HG03066 (cell line): ENCODE data around the gene CDC37L1.

ENCODE experiments used
- ATAC-seq: cut with Tn5 transposase; IDR thresholded peaks from one replicate; pipeline ENCODE4 v1.9.1; 2021; ENCODE audit warnings: low read depth; ENCODE audit not compliant: unreplicated experiment

The CDC37L1 gene

DNA sequence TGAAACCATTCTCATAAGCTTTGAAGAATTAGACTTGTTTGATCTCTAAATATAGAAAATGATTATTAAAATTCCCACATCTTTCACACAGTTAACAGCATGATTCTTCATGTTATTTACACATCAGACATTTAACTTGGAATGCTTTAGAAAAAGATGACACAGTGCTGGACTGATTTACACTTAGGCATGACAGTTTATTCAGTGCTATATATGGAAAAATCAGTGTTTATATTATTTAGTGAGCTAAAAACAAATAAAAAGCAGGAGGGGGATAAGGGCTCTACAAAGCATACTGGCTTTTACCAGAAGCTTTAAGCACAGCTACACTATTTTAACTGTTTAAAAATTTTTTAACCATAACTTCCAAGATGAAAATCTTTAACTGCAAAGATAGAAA, 30.0 kb downstream of the CDC37L1 start:
- no peak for ATAC-seq

DNA sequence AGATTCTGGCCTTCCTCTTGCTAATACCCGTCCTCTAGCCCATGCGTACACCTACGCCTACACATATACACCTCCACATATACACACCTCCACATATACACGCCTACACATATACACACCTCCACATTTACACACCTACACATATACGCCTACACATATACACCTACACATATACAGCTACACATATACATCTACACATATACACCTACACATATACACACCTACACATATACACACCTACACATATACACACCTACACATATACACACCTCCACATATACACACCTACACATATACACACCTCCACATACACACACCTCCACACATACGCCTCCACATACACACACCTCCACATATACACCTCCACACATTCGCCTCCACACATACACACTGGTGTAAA, 34.5 kb downstream of the CDC37L1 start:
- no peak for ATAC-seq

DNA sequence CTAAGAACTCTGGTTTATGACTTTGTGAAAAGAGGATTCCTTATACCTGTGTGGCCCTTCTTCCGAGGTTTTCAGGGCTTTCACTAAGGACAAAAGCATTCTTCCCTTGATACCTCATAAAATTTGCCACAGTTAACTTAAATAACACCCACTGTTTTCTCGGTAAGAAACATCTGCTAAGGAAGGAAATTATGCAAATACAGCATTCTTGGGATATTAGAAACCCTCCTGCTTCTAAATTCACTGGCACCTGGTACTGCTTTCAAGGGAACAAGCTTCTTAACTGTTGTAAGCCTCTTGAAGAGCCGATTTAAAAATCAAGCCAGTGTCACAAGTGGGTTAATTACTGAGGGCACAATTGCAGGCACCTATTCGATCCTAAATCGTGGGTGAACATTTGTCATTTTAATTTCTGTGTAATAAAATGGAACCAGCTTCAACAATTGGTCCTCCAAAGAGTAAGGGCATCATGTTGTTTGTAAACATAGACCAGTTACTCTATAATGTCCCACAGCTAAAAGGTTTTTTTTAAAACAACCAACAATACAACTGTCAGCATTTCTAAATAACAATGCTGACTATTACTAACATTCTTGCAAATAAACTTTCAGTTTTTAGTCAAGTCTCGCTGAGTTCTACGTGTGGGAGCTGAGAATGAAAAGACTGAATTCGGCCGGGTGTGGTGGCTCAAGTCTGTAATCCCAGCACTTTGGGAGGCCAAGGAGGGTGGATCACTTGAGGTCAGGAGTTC, 35.1 kb downstream of the CDC37L1 start:
- ATAC-seq, result no peak

DNA sequence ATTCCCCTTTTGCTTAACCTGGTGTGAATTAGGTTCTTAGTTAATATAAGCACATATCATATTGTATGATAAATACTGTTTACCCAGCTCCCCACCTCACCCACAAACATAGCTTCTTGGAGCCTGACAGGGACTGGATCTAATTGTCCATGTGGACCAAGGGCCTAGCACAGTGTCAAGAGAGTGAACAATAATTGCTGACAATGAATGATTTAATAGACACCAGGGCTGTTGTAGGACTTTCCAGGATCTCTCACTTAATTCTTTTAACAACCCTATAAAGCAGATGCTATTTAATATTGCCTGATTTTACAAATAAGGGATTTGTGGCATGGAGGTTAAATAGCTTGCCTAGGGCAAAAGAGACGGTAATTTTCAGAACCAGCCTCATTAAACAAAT, 36.8 kb downstream of the CDC37L1 start:
- no peak for ATAC-seq

DNA sequence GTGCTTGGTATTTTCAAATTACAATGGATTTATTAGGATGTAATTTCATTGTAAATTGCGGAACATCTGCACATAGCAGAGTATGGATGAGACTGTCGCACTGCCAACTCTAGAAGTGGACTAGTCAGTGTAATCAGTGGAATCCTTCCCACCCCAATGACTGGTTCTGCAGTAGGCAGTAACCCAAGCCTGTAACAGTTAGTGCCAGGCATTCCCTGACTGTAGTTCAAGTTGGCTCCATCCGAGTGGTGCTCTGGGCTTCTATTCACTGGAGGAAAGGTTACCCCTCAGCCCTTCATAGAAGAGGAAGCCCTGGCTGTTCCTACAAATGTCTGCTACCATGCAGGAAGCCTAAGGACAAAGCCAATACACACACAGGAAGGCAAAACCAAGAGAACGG, 38.4 kb downstream of the CDC37L1 start:
- ATAC-seq, result no peak

DNA sequence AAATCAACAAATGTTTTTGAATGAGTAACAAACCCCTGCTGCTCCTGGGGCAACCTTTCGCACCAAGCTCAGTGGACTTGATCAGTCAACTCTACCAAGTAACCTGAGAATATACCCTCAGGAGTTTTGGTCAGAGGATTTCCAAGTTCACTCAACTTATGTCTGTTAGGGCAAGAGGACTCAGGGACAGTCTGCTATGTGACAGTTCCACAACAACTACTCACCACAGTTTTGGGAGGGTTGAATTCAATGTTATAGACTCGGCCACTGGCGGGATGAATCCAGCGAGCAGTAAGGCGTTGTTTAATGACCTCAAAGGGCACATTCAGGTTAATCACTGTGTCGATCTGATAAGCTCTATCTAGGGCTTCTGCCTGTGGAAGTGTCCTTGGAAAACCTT, 39.5 kb downstream of the CDC37L1 start:
- no peak for ATAC-seq

DNA sequence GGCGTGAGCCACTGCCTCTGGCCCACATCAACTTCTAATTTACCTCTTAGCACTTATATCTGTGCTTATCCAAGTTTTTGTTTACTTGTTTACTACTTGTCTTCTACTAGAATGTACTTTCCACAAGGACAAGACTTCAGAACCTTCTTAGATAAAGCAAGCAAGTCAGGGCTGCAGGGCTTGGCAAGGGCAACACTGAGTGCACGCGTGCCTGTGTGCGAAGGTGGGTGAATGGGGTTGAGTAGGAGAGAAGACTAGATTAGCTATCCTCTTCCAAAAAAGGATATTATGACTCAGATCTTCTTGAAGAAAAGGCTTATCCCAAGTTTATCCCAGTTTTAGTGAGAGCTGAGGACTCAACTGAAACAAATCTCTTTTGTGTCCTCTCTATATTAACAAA, 42.4 kb downstream of the CDC37L1 start:
- ATAC-seq, result no peak

DNA sequence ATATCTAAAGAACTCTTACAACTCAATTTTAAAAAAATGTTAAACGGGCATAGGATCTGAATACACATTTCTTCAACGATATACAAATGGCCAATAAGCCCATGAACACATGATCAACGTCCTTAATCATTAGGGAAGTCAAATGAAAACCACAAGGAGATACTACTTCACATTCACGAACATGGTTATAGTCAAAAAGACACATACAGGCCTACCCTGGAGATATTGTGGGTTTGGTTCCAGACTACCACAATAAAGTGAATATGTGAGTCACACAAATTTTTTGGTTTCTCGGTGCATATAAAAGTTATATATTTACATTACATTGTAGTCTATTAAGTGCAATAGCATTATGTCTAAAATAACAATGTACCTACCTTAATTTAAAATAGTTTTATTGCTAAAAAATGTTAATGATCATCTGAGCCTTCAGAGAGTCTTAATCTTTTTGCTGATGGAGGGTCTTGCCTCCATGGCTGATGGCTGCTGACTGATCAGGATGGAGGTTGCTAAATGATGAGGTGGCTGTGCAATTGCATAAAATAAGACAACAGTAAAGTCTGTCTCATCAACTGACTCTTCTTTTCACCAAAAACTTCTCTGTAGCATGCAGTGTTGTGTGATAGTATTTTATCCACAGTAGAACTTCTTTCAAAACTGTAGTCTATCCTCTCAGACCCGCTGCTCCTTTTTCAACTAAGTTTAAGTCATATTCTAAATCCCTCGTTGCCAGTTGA, 46.5 kb downstream of the CDC37L1 start:
- no peak for ATAC-seq

DNA sequence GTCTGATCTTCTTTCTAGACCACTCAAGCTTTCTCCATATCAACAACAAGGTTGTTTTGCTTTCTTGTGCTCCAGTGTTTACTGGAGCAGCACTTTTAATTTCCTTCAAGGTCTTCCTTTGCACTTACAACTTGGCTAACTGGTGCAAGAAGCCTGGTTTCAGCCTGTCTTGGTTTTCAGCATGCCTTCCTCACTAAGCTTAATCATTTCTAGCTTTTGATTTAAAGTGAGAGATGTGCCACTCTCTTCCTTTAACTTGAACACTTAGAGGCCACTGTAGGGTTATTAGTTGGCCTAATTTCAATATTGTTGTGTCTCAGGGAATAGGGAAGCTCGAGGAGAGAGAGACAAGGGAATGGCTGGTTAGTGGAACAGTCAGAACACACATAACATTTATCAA, 48.2 kb downstream of the CDC37L1 start:
- ATAC-seq, result no peak

DNA sequence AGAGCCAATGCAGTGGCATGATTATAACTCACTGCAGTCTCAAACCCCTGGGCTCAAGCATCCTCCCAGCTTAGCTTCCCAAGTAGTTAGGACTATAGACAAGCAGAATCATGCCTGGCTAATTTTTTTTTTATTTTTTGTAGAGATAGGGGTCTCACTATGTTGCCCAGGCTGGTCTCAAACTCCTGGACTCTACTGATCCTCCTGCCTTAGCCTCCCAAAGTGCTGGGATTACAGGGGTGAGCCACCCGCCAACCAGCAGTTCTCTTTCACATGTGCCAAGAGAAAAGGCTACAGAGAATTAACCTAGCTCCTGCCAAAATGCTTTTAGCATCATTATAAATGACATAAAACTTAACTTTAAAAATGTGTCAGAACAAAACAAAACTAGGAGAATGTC, 53.5 kb downstream of the CDC37L1 start:
- no peak for ATAC-seq

DNA sequence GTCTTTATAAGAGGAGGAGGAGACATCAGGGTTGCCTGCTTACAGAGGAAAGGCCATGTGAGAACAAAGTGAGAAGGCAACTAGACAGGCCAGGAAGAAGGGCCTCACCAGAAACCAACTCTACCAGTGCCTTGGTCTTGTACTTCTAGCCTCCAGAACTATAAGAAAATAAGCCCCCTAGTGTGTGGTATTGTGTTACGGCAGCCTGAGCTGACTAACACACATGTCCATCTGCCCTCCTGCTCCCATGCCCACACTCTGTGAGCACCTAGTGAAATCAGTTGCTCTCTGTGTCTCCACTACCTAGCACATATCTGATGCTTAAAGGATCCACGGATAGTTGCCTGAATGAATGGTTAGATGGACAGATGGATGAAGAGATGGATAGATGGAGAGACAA, 54.8 kb downstream of the CDC37L1 start:
- ATAC-seq, result no peak

DNA sequence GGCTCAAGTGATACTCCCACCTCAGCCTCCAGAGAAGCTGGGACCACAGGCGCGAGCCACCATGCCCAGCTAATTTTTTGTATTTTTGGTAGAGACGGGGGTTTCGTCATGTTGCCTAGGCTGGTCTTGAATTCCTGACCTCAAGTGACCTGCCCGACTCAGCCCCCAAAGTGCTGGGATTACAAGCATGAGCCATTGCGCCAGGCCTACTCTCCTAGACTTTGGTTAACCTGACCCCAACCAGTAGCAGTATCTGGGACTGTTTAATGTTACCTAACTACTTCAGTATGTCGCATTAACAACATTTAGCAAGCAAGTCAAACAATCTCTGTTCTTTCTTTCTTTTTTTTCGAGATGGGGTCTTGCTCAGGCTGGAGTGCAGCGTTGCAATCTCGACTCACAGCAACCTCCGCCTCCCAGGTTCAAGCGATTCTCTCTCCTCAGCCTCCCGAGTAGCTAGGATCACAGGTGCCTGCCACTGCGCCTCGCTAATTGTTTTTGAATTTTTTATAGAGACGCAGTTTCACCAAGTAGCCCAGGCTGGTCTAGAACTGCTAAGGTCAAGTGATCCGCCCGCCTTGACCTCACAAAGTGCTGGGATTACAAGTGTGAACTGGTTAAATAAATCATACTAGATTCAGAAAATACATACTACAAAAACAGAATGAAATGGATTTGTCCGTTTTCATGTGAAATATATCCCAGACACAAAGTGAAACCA, 59.7 kb downstream of the CDC37L1 start:
- ATAC-seq, result no peak

DNA sequence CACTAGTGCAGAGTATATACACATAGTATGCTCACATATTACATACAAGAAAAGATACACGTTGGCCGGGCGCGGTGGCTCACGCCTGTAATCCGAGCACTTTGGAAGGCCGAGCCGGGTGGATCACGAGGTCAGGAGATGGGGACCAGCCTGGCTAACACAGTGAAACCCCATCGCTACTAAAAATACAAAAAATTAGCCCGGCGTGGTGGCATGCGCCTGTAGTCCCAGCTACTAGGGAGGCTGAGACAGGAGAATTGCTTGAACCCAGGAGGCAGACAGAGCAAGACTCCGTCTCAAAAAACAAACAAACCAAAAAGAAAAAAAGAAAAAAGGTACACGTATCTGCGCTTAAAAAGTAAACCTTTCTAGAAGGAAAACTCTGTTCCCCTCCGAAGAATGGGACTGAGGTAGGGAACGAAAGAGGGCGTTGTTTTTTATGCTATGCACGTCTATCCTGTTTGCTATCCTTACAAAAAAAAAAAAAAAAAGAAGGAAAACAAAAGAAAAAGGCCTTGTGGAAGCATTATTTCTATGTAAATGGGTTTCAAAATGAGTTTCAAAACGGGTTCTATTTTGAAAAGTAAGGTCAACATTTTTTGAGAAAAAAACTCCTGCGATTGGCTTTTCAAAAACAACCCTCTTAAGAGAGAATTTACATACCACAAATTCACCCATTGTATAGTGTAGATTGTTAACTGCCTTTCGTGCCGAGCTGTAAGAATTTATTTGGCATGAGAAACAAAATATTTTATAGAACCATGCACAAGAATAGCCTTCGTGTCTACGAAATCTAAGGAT, 60.4 kb downstream of the CDC37L1 start:
- no peak for ATAC-seq

DNA sequence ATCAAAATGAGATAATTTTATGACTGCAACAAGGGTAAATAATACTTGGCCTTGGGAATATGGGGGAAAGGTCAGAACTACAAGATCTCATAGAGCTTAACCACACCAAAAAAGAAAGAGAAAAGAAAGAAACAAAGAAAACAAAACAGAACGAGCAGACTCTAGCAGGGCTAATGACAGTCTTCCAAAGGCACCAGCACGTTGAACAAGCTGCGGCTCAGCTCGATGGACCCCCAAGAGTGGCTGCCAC, 60.9 kb downstream of the CDC37L1 start:
- ATAC-seq, result no peak

DNA sequence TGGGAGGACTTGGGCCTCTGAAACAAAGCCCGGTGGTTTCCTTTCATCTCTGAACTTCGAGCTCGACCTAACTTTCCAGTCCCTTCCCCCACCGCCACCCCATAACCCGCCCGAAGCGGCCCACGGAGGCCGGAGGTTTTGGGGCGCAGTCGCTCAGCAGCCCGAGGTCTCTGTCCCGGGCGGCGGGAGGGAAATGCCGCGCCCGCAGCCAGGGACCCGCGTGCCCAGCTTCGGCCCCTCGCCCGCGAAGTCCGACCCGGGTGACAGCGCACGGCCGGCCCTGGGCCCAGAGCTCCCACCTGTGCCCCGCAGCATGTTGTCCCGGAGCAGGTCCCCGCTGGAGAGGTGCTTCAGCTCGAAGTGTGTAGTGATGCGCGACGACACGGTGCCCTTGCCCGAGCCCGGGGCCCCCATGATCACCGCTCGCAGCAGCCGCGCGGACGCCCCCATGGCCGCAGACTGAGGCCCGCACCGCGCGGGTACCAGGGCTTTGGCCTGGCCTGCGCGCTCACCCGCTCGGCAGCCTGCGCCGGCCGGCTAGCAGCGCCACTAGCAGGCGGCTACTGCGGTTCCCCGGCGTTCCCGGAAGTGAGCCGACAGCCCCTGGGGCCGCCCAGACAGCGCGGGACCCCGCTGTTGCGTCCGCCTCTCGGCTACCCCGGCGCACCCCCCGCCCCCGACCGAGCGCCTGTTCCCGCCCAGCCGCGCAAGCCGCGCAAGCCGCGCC, 61.4 kb downstream of the CDC37L1 start, which contains the start of gene AK3:
TSS of gene AK3 (minus strand) at position 565 of the 727 bp plus-strand sequence. CDS start at position 450, 115 bp downstream.
- ATAC-seq, result peak; percentile 83

DNA sequence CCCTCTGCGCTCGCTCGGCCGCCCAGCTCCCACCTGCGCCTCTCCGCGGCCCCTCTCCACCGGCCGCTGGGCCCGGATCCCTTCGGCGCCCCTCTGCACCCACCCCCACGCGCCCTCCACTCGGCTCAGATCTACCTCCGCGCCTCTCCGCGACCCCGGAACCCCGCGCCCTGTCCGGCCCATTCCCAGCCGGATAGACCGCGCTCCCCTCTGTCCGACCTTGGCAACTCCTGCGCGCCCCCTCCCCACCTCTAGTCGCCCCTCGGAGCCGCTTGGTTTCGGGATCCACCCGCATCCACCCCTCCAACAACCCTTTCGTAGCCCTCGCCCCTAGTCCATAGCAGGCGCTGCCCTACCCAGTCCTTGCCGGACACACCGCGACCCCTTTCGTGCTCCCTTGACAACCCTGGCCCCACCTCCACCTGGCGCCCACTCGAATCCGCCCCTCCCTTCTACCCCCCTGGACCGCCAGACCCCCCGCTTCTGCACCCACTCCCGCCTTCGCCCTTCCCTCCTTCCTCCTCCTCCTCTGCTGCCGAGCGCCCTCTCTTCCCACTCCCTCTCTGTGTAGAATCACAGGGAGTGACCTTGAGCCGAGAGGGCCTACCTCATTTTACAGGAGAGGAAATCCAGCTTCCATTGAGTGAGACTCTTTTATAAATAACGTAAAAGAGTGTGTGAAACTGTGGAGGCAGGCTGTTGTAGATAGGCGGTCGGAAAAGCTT, 62.2 kb downstream of the CDC37L1 start:
- ATAC-seq, result peak; percentile 6

DNA sequence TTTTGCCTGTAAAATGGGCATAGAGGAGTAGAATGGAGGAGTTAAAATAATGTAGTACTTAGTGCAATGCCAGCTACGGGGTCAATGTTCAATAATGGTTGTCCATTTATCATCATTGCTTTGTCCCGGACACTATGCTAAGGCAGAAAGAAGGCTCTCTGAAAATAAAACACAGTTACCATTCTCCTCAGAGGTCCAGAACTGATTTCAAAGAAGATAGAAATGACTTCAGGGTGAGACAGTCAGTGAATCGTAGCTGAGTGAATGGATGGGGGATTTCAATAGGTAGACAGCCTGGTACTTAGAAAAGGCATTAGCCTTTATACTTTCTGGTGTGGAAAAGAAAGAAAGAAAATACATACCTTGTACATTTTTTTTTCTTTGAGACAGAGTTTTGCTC, 62.9 kb downstream of the CDC37L1 start:
- no peak for ATAC-seq

DNA sequence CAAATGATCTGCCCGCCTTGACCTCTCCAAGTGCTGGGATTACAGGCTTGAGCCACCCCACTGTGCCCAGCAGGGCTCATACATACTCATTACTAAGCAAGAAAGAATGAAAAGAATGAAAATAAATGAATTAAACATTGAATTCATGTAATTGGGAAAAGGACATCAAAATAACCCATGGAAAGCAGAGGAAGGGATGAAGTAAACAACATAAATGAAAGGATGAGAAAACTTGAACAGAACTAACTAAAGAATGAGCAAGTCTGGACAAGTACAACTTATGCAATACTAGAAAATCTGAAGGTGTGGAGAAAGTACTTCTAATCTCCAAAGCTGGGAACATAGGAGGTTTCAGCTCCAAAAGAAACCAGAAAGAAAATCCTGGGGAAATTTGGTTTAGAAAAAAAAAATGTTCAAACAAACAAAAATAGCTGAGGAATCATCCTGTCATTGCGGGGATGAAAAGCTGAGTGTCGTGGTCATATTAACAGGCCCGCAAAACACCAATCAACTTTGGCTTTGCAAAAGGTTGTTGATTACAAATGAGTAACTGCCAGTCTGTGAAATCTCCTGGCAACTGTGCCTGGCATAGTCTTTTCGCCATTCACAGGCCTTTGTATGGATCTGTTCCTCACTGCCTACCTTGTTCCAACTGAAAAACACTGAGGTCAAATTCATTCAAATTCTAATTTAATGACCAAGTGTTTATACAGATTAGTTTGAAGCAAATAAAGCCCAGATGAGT, 63.9 kb downstream of the CDC37L1 start:
- no peak for ATAC-seq
